HT-29 (cell line): Measurements from ENCODE around the gene GRPR. TPM values are rescaled to one million over a fixed set of nuclear protein-coding genes. Genes with fewer than 3 reads are reported as not detected.
"Not testable (repeated sequence)": the region's sequence is repeated elsewhere in the genome, so short reads cannot be mapped to it uniquely, and the experiment has no call there.

Experiments used
- DNase-seq: peaks from one replicate; pipeline ENCODE4 v3.0.0-alpha.2; 2015; ENCODE audit warnings: low spot score
- total RNA-seq: library from RNA; depleted of rRNA; stranded (reverse); fragments of >200 nt; shearing (Covaris generic); gene quantifications from 2 replicates; pipeline ENCODE4 v1.2.3, GENCODE V29; 2014

Gene GRPR
- total RNA-seq, 1 experiment from 2014 or later: not detected

- DNase-seq: no peak
These were observed 14.2 kb downstream of the GRPR start for GRCh38 chrX:16137416-16138107.

GRCh38 chrX:16138108-16138427 is 14.7 kb downstream of the GRPR start:
- peak; percentile 49 for DNase-seq

- no peak for DNase-seq
These were observed 17.1 kb downstream of the GRPR start for GRCh38 chrX:16140448-16140847.

GRCh38 chrX:16140983-16141382 is 17.6 kb downstream of the GRPR start:
- no peak for DNase-seq

GRCh38 chrX:16141422-16142245 is 18.3 kb downstream of the GRPR start:
- no peak for DNase-seq

GRCh38 chrX:16142246-16142558 is 18.8 kb downstream of the GRPR start:
- no peak for DNase-seq

- DNase-seq: no peak
These were observed 20.6 kb downstream of the GRPR start for GRCh38 chrX:16143968-16144367.

GRCh38 chrX:16144420-16144819 is 21.1 kb downstream of the GRPR start:
- DNase-seq: no peak

GRCh38 chrX:16145093-16145492 is 21.7 kb downstream of the GRPR start:
- DNase-seq: not testable (repeated sequence)

- no peak for DNase-seq
These were observed 22.3 kb downstream of the GRPR start for GRCh38 chrX:16145656-16146055.

- DNase-seq: no peak
These were observed 25.5 kb downstream of the GRPR start for GRCh38 chrX:16148896-16149295.

- no peak for DNase-seq
These were observed 32.3 kb downstream of the GRPR start for GRCh38 chrX:16155581-16156096.

GRCh38 chrX:16156692-16157331 is 33.4 kb downstream of the GRPR start:
- DNase-seq: no peak

- no peak for DNase-seq
These were observed 37.4 kb downstream of the GRPR start for GRCh38 chrX:16160729-16161128.

- DNase-seq: not testable (repeated sequence)
These were observed 37.8 kb downstream of the GRPR start for GRCh38 chrX:16161173-16161572.

- DNase-seq: no peak
These were observed 39.0 kb downstream of the GRPR start for GRCh38 chrX:16162391-16162790.

GRCh38 chrX:16164748-16165147 is 41.4 kb downstream of the GRPR start:
- no peak for DNase-seq

- DNase-seq: no peak
These were observed 43.8 kb downstream of the GRPR start, which contains the start of gene MAGEB17 for GRCh38 chrX:16167181-16167580. Gene MAGEB17, plus strand, starts transcription at chrX:16167481. Its CDS starts 2,902 bp downstream, at chrX:16170383.

GRCh38 chrX:16171039-16171438 is 47.7 kb downstream of the GRPR start:
- no peak for DNase-seq

- DNase-seq: no peak
These were observed 48.6 kb downstream of the GRPR start for GRCh38 chrX:16171944-16172343.

- no peak for DNase-seq
These were observed 49.0 kb downstream of the GRPR start for GRCh38 chrX:16172391-16172790.

GRCh38 chrX:16175329-16176061 is 52.1 kb downstream of the GRPR start:
- DNase-seq: no peak
